ENCODE results near the gene PRKCH. TPM values are rescaled to one million over a fixed set of nuclear protein-coding genes. Genes with fewer than 3 reads are reported as not detected.

The PRKCH gene
- total RNA-seq, 1 experiment from 2014 or later = 18.3 TPM

GRCh38 chr14:61320806-61321384, 484 bp upstream of the PRKCH start:
- Mint-ChIP-seq H3K27ac (ENCODE audit: unreplicated experiment) (peak overlapping the region; percentile 62), H3K4me1 (ENCODE audit: low read depth, unreplicated experiment) (no peaks in the 10 kb centered on the region), H3K36me3 (ENCODE audit: insufficient read depth, unreplicated experiment) (peaks cover 7% of the 10 kb centered on the region), H3K4me3 (ENCODE audit: unreplicated experiment) (peak overlapping the region; percentile 83), H3K27me3 (ENCODE audit: insufficient read depth, unreplicated experiment) (no peaks in the 10 kb centered on the region), H3K9me3 (ENCODE audit: unreplicated experiment) (no peaks in the 10 kb centered on the region)
- no peak for TF ChIP-seq CTCF (IDR thresholded peaks at IDR 0.05; ENCODE audit: insufficient read depth in 1 of 2, low read depth in 1 of 2, low read length in 1 of 2, severe bottlenecking in 1 of 2, unreplicated experiment in 1 of 2)
- H3K9me3 ChIP-seq = no peaks in the 10 kb centered on the region
- peak overlapping the region; percentile 49 for H3K4me3 ChIP-seq (ENCODE audit: low read depth, low read length)
- intact Hi-C loops (cut with micrococcal nuclease; ENCODE audit: unreplicated experiment) = loop anchor here (1.0 to 5.0 kb wide), 3 partner anchors 40 to 118 kb away; partner anchors contain the start of gene TMEM30B
- H3K4me1 ChIP-seq = 0 out of 2 replicates have a peak, but pooled peaks cover 3% of the 10 kb centered on the region
- ChIA-PET POLR2A (interaction anchor here (0.9 to 1.1 kb wide), 5 partner anchors 12 to 377 kb away, joined by 3 to 5 read pairs (median 3); partner anchors contain the start of gene HIF1A), CTCF (interaction anchor here (0.6 to 1.1 kb wide), 3 partner anchors 8 to 137 kb away, joined by 3 to 4 read pairs (median 3); no protein-coding TSS in a partner anchor)
- no peak for DNase-seq
- no peaks in the 10 kb centered on the region for H3K36me3 ChIP-seq (ENCODE audit: control insufficient read depth, insufficient read depth, low read length)
- TSS peak; percentile 23 for BruUV-seq (replicated peaks)
- no peaks in the 10 kb centered on the region for H3K27me3 ChIP-seq (replicated peaks; ENCODE audit: control insufficient read depth, insufficient read depth, low read length)

GRCh38 chr14:61322011-61322798, 826 bp downstream of the PRKCH start:
- no peak for TF ChIP-seq CTCF (IDR thresholded peaks at IDR 0.05; ENCODE audit: insufficient read depth in 1 of 2, low read depth in 1 of 2, low read length in 1 of 2, severe bottlenecking in 1 of 2, unreplicated experiment in 1 of 2)
- DNase-seq = peak; percentile 54 to 60
- H3K27ac Mint-ChIP-seq (ENCODE audit: unreplicated experiment) = peak overlapping the region; percentile 71
- BruUV-seq (replicated peaks) = no TSS peak
- H3K4me1 ChIP-seq = 0 out of 2 replicates have a peak, but pooled peaks cover 3% of the 10 kb centered on the region
- H3K36me3 ChIP-seq (ENCODE audit: control insufficient read depth, insufficient read depth, low read length) = no peaks in the 10 kb centered on the region
- H3K9me3 Mint-ChIP-seq (ENCODE audit: unreplicated experiment) = no peaks in the 10 kb centered on the region
- peak overlapping the region; percentile 49 for H3K4me3 ChIP-seq (ENCODE audit: low read depth, low read length)
- no peaks in the 10 kb centered on the region for H3K4me1 Mint-ChIP-seq (ENCODE audit: low read depth, unreplicated experiment)
- no peaks in the 10 kb centered on the region for H3K27me3 Mint-ChIP-seq (ENCODE audit: insufficient read depth, unreplicated experiment)
- H3K36me3 Mint-ChIP-seq (ENCODE audit: insufficient read depth, unreplicated experiment) = peaks cover 7% of the 10 kb centered on the region
- no peaks in the 10 kb centered on the region for H3K27me3 ChIP-seq (replicated peaks; ENCODE audit: control insufficient read depth, insufficient read depth, low read length)
- ChIA-PET CTCF (interaction anchor here (1.1 kb wide), 1 partner anchor 42 kb away, joined by 4 read pairs; no protein-coding TSS in a partner anchor), POLR2A (interaction anchor here (0.5 to 1.1 kb wide), 8 partner anchors 11 to 440 kb away, joined by 3 to 5 read pairs (median 3); partner anchors contain the start of genes HIF1A and SNAPC1)
- intact Hi-C loops (cut with micrococcal nuclease; ENCODE audit: unreplicated experiment) = loop anchor here (5.0 kb wide), 1 partner anchor 65 kb away; no protein-coding TSS in a partner anchor
- H3K4me3 Mint-ChIP-seq (ENCODE audit: unreplicated experiment) = peak overlapping the region; percentile 83
- no peaks in the 10 kb centered on the region for H3K9me3 ChIP-seq

- Histone ChIP-seq H3K9me3 (no peaks in the 10 kb centered on the region), H3K4me3 (ENCODE audit: low read depth, low read length) (peak overlapping the region; percentile 49), H3K27me3 (replicated peaks; ENCODE audit: control insufficient read depth, insufficient read depth, low read length) (no peaks in the 10 kb centered on the region), H3K36me3 (ENCODE audit: control insufficient read depth, insufficient read depth, low read length) (no peaks in the 10 kb centered on the region), H3K4me1 (0 out of 2 replicates have a peak, but pooled peaks cover 3% of the 10 kb centered on the region)
- H3K27me3 Mint-ChIP-seq (ENCODE audit: insufficient read depth, unreplicated experiment) = no peaks in the 10 kb centered on the region
- BruUV-seq (replicated peaks) = no TSS peak
- H3K9me3 Mint-ChIP-seq (ENCODE audit: unreplicated experiment) = no peaks in the 10 kb centered on the region
- DNase-seq = no peak
- TF ChIP-seq CTCF (IDR thresholded peaks at IDR 0.05; ENCODE audit: insufficient read depth in 1 of 2, low read depth in 1 of 2, low read length in 1 of 2, severe bottlenecking in 1 of 2, unreplicated experiment in 1 of 2) = no peak
- H3K36me3 Mint-ChIP-seq (ENCODE audit: insufficient read depth, unreplicated experiment) = peaks cover 7% of the 10 kb centered on the region
- H3K4me1 Mint-ChIP-seq (ENCODE audit: low read depth, unreplicated experiment) = no peaks in the 10 kb centered on the region
- ChIA-PET CTCF (no interaction called here), POLR2A (interaction anchor here (0.5 to 1.1 kb wide), 2 partner anchors 114 to 439 kb away, joined by 3 read pairs; partner anchors contain the start of gene SNAPC1)
- H3K27ac Mint-ChIP-seq (ENCODE audit: unreplicated experiment) = peak overlapping the region; percentile 71
- H3K4me3 Mint-ChIP-seq (ENCODE audit: unreplicated experiment) = peak overlapping the region; percentile 83
- intact Hi-C loops (cut with micrococcal nuclease; ENCODE audit: unreplicated experiment) = loop anchor here (5.0 kb wide), 1 partner anchor 64 kb away; no protein-coding TSS in a partner anchor
Observed at GRCh38 chr14:61322799-61323290, 1.5 kb downstream of the PRKCH start.
